Stimulated activated CD4-positive, alpha-beta T cell treated with anti-CD3 and anti-CD28 coated beads, Interleukin-12 subunit alpha, Interleukin-12 subunit beta, amount 100 ng/mL, for 24 hours (primary cell): ENCODE data around the gene NME4.
"Not testable (repeated sequence)": the region's sequence is repeated elsewhere in the genome, so short reads cannot be mapped to it uniquely, and the experiment has no call there.

ENCODE experiments used
- DNase-seq, 2 experiments: peaks; one replicate each; pipeline ENCODE4 v3.0.0-alpha.2; 2020; ENCODE audit warnings: low read depth in 2 of 2

The NME4 gene

DNA sequence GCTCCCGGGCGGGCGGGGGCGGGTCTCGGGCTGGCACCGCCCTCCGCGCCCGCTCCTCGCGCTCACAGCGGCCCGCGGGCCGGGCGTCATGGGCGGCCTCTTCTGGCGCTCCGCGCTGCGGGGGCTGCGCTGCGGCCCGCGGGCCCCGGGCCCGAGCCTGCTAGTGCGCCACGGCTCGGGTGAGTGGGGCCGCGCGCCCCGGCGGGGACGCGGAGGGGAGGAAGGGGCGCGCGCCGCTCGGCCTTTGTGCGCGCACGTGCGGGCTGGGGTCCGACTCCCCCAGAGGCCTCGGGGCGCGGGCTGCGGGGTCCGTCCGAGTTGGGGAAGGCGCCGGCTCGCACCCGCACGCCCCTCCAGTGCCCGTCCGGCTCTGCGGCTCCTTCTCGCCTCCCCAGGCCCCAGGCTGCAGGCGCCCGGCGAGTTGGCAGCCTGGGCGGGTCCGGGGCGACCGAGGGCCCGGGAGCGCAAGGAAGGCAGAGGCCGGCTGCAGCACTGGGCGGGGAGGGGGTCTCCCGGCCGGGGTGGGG is at the start of gene NME4:
Gene NME4 (plus strand): TSS at position 65 of the 527 bp plus-strand sequence. CDS start 24 bp downstream, at position 89.
- DNase-seq: no peak

DNA sequence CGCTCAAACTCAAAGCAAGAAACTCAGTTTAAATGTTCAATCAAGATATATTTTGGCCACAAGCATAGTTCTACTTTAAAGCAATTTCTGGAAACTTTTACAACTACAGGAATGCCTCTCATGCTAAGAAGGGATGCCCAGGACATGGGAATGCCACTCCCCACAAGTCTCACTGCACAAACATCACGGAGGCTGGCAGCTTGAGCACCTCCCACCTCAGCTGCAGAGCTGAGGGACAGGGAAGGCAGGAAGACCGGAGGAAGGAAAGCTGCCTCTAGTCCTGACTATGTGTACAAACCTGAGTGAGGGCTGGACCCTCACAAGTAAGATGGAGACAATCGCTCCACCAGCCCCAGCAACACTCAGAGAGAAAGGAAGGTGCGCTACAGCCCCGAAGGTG is 49.8 kb upstream of the NME4 start:
- no peak for DNase-seq

DNA sequence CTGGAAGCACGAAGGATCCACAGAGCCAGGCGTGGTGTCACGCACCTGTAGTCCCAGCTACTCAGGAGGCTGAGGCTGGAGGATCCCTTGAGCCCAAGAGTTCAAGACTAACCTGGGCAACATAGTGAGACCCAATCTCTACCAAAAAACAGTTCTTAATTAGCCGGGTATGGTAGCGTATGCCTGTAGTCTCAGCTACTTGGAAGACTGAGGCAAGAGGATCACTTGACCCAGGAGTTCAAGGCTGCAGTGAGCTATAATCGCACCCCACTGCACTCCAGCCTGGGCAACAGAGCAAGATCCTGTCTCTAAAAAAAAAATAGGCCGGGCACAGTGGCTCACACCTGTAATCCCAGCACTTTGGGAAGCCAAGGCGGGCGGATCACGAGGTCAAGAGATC is 48.5 kb upstream of the NME4 start:
- not testable (repeated sequence) for DNase-seq

DNA sequence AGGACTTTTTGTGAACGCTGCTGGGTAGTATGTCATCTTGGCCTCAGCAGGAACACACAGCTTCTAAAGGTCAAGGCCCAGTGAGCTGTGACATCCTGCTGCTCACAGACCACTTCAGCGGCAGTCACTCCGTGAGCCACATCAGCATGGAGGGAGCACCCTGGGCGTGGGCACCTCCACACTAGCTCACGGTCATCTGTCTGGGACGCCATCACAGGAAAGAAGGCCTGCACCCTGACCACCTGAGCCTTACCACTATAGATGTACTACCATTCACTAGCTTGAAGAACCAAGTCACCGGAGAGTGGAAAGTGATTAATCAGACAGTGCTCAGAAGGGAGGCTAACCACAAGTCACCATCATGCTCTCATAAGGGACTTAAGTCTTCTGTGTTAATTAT is 47.8 kb upstream of the NME4 start:
- no peak for DNase-seq

DNA sequence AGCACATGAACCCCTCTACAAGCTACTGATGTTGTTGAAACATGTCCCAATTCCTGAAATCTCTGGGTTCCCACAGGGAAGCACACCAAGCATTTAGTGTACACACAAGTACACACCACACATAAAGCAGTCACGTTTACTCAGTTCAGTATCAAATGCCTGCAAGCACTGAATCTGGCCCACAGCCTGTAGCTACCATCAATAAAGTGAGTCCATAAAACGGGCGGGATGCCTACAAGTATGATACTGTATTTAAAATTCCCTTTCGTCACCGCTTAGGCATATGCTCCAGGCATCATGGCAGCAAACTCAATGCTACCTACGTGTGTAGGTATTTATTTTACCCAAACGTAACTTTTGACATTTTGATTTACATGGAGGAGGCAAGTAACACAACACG is 46.8 kb upstream of the NME4 start:
- no peak for DNase-seq

DNA sequence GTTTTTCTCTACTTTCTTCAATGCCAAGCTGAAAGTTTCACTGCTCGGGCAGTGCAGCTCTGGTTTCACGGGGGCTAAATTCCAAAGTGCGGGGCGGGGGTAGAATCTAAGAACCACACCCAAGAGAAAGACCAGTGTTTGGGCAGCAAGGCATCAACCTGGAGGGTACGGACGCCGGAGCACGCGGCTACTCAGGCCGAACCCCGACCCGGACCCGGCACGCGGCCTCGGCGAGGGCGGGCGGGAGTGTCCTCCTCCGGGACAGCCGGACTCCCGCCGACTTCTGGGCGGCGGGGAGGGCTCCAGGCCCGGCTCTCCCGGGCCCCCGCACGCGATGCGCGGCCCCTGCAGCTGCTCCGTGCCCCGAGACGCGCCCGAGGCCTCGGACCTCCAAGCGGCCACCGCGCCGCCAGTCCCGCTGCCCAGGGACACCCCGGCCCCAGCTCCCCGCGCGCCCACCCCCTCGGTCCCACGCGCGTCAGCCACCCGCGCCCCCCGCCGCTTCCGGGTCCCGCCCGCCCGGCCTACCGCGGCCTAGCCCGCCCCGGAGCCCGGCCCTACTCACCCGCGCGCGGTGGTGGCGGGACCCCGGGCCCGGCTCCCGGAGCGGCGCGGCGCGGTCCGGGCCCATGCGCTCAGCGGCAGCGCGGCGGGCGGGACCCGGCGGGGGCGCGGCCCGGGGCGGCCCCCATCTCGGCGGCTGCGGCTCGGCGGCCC is 45.0 kb upstream of the NME4 start:
- no peak for DNase-seq

DNA sequence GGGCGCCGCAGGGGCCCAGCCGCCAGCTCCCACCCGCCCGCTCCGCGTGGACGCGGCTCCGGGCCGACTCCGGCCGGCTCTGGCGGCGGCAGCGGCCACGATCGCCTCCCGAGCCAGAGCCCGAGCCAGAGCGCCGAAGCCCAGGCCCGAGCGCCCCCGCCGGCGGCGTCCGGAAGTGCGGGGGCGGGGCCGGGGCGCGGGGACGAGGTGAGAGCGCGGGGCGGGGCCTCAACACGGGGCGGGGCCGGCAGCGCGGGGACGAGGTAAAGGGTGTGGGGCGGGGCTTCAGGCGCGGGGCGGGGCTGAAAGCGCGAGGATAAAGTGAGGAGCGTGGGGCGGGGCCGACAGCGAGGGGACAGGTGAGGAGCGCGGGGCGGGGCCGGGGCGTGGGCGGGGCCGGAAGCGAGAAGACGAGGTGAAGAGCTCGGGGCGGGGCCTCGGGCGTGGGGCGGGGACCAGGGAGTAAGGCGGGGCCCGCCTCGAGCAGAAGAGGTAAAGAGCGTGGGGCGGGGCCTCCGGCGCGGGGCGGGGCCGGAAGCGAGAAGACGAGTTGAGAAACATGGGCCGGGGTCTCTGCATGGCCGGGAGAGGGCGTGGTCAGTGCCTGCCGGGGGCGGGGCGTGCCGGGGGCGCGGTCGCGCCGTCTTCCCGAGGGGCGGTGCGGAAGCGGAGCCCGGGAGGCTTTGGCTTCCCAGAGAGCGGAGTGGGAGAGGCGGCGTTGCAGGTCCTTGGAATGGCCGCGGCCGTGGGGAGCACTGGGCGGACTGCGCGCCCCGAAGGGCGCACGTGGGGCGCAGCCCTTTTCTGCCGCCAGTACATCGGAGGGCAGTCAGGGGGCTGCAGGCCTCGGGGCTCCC is 44.2 kb upstream of the NME4 start, which contains the start of gene AXIN1:
Gene AXIN1 (minus strand): TSS at position 177 of the 857 bp plus-strand sequence. CDS start 5,698 bp downstream, outside the sequence.
- peak; percentile 100 for DNase-seq

DNA sequence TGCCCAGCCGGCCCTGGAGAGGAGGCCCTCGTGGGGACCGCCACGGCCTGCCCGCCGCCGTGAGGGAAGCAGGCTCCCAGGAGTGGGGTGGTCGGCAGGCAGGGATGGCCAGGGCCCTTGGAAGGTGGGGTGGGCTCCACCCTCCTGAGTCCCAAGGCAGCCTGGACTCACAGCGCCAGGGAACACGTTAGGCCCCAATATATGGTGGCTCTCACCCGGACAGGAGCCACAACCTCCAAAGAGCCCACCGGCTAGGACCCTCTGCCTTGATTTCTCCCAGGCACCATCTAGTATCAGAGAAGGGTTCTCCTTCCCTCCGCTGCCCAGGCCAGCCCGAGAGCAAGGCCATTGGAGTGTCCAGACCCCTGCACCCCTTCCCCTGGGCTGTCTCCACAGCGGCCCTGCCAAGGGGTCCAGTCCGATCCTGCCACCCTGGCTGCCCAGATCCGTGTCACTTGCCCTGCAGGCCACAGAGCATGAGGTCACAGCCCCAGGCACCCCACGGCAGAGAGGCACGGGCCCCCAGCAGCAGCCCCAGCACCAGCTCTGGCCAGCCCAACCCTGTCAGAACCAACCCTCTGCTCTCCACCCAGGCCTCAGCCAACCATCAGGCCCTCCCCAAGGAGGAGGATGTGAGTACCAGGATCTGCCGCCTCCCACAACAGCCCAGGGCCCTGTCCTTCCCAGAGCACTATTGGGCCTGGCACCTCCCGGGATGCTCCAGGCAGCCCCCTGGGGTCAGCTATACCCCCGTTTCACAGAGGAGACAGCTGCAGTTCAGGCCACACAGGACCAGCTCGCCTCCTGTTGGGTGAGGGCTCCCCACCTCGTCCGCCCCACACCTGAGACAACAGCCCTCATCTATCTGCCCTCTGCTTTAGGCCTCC is 43.4 kb upstream of the NME4 start:
- DNase-seq: no peak

DNA sequence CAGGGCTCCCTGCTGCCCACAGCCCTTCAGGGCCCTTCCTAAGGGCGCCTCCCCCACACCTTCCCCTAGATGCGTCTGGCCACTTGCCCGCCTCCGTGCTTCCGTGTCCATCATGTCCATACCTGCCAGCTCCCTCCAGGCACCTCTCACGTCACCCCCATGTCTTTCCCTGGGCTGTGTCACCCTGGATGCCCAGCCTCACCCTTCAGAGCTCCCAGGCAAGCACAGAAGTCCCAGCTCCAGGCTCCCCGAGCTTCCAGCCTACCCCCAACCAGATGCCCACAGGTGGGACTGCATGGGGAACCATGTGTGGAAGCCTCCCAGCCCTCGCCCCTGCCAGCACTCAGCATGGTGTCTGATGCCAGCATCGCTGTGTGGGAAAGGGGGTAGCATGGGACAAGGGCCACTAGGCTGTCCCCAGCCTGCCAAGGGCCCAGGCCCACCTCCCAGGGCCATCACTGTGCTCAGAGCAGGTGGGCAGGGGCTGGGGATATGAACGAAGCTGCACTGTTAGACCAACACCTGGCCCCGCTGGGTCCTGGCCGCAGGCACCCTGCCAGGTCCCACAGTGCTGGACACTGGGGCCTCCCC is 42.6 kb upstream of the NME4 start:
- no peak for DNase-seq

DNA sequence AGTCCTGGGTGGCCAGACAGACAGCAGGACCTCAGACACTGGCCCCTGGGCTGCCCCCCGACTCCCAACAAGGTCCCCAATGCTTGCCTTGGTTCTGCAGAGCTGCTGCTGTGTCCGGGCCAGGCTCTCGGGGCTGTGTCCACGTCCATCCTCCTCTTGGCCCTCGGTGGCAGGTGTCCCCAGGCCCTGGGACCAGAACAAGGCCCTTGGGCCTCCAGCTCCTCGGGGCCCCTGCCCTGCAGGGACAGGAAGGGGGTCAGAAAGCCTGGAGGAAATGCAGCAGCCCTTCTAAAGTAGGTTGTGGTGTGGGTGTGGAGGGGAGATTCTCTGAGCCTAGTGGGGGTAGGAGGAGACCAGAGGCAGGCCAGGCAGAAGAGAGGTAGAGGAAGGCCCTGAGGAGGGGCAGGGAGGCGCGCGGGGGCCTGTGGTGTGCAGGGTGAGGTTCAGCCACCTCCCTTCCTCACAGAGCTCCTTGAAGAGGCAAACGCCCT is 42.0 kb upstream of the NME4 start:
- DNase-seq: no peak

DNA sequence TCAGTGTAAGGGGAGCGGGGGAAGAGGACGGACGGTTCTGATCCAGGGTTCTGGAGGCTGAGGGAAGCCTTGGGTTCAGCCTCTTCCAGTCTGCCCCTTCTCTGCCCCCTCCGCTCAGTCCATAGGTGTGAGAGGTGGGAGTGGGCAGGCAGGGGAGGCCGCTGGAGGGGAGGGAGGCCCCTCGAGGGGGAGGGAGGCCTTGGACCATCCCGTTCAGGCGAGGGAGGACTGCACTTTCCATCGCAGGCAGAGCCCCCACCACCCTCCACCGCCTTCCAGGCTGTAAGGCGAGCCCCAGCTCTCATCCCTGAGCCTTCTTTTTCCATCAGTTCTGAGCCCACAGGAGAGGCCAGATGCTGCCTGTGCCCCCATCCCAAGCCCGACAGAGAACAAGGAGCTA is 40.3 kb upstream of the NME4 start:
- DNase-seq: no peak

DNA sequence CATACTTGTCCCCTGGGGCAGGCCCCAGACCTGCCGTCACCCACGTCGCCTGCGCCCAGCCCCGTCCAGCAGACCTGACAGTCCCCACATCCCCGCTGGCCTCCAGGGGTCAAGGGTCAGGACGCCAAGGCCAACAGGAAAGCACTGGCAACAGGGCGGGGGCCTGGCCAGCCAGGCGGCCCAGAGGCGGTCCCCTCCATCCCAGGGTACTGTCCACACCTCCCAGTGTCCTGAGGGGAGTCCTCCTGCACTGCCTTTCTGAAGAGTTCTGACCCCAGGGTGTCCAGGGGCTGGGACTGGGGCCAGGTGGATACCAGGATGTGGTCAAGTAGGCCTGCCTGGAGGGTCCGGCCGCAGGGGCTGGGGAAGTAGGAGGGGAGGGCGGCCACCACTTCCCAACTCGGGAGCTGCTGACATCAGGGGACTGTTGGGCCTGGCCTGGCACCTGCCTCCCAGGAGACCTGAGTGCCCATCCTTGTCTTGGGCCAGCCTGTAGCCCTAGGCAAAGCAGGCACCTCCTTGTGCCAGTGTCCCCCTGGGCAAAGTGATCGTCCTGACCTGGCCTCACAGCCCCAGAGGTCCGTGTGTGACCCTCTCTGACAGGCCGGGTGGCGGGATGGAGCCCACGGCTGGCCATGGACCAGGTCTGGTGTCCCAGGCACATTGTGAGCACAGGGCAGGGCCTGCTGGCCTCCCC is 37.8 kb upstream of the NME4 start:
- DNase-seq: no peak

DNA sequence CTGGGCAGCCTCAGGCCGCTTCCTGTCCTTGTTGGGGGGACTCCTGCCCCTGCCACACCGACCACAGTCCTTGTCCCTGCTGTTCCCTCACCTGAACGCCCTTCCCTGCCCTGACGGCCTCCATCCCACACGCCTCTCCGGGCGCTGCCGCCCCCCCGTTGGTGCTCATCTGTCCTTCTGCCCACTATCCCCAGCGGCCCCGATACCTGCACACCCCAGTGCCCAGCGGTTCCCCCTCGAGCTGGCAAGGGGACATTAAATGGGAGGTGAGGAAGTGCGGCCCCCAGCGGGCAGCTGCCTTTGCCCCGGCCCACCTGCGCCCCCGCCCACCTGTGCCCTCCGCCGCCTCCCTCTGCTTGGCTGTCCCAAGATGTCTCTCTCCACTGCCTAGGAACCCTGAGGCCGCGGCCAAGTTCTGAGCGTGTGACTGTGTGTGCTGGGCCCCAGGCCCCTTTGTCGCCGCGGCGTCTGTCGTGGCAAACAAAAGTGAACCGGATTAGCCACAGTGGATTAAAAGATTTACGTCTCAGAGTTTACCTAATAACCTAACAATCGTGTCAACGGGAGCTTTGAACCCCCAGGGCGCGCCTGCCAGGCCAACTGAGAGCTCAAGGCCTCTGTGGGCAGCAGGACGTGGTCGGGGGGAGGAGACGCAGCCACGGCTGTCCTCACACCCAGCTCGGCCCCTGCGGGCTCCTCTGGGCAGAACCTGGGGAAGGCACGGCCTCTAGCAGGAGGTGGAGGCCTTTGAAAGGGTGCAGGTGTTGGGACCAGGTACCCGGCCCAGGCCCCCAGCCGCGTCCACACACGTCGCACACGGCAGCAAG is 36.9 kb upstream of the NME4 start:
- DNase-seq: no peak

DNA sequence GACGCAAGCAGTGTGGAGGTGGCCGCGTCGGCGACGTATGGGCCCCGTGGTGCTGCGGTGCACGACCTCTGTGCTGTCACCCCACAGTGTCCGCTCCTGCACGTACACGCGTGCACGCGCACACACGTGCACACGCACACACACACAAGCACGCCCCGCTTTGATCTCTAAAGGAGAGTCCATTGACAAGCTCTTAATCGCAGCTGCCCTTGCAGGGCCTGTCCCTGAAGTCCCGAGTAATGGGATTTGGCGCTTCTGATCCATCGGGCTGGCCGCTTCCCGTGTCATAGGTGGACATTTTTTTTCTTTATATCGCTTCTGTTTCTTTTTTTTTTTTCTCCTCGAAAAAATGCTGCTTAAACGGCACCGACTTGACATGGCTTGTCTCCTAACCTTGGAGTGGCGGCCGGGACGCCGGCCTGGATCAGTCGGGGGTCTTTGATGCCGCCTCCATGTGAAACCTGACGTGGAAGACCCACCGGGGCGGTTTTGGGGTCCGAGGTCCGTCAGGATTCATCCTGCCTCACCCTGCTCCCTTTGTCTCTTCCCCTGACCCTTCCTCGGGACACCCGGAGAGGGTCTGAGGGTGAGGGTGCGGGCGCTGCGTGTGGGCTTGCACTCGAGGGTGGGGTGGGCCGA is 36.2 kb upstream of the NME4 start:
- no peak for DNase-seq

DNA sequence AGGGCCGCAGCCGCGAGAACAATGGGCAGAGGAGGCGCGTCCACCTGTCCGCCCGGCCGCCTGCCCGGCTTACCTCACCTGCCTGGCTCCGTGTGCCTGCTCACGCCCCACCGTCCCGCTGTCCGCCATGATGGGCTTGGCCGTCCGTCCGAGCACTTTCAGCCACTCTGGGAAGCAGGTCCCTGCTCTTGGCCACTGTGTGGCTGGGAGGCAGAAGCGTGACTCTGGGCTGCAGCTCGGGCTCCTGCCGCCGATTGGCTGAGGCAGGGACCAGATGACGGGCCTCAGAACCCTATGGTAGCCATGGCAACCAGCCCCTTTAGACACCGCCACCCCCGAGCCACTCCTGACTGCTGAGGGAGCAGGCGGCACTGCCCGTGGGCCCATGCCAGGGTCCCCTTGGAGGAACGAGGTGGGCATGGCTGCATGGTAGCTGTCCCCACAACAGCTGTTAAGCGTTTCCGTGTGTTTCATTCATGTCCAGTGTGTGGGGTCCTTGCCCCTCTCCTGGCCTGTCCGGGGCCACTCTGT is 35.6 kb upstream of the NME4 start:
- no peak for DNase-seq

DNA sequence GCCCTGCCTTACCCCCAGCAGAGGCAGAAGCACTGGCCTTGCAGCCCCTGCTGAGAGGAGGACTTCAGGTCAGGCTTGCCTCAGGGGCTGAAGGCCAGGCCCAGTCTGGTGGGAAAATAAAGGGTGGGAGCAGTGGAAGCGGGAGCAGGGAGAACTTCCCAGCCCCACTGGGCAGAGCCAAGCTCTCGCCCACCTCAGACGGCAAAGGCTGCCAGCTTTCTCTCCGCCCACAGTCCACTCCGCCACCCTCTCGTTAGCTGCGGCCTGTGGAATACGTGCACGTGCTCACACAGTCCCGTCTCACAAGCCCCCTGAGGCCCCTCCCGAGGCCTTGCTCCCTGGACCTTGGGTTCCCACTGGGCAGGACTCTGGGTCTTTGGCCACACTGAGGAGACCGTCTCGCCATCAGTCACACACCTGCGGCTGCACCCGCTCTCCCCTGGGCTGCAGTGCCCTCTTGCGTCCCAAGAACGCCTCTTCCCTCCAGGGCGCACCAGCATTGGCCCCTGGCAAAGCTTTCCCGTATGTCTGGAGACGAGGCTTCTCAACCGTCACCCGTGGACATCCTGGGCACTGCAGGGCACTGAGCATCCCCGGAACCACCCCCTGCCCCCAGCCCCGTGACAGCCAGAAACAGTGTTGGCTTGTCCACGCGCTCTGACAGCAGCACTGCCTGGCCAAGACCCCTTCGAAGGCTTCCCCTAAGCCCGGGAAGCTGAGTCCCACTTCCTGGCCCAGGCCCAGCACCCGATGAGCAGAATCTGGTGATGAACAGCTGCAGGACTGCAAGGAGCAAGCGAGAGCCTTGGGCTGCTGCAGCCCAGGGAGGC is 34.9 kb upstream of the NME4 start:
- DNase-seq: peak; percentile 56 to 57

DNA sequence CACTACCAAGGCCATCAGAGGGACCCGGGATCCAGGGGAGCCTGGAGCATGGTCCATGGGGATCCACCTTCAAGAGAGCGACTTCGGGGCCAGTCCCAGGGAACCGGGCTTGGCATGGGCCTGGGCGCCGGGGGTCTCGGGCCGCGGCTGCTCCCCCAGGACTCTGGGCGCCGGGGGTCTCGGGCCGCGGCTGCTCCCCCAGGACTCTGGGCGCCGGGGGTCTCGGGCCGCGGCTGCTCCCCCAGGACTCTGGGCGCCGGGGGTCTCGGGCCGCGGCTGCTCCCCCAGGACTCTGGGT is 34.3 kb upstream of the NME4 start:
- not testable (repeated sequence) for DNase-seq

DNA sequence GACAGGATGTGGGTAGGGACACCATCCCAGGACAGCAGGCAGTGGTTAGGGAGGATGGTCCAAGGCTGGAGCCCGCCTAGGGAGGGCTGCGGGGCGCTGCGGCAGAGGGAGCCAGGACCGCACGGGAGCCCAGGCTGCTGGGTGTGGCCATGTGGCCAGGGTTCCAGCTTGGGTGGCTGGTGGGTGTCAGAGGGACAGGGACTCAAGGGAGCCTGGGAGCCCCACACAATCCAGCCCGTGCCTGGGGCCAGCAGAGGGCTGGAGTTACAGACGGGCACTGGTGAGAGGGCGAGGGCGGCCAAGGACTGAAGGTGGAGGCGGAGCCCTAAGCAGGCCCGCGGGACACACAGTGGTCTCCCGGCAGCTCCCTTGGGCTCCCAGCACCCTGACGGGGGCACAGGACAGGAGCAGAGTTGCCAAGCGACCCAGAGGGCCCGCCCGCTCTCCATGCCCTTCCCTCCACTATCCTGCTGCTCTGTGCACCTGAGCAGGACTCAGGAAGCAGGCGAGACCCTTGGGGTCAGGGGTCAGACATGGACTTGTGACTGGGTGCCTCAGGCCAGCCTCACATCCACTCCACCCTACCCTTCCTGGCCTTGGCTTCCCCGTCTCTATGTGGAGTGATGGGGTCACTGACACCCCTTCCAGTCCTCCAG is 33.8 kb upstream of the NME4 start:
- no peak for DNase-seq
